ENCODE results near the gene ZNF316.
A peak's percentile ranks its signal among the peaks of the same experiment; 100 is the strongest.

Gene ZNF316

DNA sequence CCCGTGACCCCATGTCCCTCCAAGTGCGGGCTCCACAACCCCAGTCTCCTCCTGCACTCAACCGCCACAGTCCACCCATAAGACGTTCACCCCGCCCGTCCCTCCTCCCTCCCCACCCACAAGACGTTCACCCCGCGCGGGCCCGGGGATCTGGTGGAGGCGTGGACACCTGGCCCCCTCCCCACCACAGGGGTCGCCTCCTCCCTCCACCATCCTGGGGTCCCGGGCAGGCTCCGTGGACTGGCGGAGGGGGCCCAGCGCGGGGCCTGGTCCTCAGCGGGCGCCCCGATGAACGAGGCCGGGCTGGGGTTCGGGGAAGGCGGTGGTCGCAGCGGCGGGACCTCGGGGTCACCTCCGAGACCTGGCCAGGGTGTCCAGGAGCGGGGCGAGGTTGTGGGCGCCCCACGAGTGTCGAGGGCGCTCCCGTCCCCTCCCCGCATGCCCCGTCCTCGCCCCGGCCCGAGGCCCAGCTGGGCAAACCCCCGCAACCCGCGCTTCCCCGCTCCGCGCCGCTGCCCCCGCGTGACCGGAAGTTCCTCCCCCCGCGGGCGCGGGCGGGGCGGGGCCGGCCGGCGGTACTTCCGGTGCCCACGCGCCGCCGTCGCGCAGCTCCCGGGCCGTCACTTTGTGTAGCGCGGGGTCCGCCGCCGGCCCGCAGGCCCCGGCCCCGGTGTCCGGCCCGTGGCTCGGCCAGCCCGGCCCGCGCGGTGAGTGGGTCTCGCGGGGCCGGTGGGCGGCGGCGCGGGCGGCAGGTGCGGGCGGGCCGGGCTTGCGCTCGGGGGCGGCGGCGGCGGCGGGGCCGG is at the start of gene ZNF316:
TSS of gene ZNF316 (plus strand) at position 578 of the 803 bp plus-strand sequence. CDS start 5,092 bp downstream, outside the sequence.
- DNase-seq (ENCODE audit: low read depth) = peak; percentile 45

DNA sequence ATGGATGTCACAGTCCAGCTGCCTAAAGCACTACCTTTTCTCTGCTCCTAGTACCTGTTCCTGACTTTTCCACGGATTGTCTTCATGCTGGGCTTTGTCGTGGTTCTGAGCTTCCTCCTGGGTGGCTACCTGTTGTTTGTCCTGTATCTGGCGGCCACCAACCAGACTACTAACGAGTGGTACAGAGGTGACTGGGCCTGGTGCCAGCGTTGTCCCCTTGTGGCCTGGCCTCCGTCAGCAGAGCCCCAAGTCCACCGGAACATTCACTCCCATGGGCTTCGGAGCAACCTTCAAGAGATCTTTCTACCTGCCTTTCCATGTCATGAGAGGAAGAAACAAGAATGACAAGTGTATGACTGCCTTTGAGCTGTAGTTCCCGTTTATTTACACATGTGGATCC is 48.6 kb upstream of the ZNF316 start:
- no peak for DNase-seq (ENCODE audit: low read depth)

DNA sequence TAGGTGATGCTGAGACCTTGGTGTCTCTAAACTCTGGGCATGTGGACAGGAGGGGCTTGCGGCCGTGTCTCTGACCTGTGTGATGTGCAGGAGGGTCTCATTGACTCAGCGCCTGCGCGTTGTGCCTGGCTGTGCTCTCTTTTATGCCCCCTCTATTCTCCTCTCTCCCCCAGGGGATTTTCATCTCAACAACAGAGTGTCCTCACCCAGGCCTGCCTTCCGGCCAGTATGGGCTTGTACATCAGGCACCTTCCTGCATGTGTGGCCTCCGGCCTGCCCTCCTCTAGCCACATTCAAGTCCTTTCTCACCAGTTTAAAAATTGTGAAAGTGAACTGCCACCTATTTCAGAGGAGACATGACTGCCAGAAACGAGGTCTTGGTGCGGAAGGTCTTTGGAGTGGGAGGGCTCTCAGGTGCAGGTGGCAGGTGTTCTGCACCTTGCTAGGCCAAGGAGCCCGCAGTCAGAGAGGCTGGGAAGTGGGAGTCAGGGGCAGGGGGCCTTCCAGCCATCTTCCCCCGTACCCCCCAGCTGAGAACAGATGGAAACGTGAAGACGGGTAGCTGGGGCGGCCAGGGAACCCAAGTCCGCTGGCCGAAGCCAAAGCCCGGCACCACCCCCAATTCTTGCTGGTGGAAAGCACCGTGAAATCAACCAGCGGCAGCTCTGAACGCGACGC is 47.8 kb upstream of the ZNF316 start:
- DNase-seq (ENCODE audit: low read depth) = no peak

DNA sequence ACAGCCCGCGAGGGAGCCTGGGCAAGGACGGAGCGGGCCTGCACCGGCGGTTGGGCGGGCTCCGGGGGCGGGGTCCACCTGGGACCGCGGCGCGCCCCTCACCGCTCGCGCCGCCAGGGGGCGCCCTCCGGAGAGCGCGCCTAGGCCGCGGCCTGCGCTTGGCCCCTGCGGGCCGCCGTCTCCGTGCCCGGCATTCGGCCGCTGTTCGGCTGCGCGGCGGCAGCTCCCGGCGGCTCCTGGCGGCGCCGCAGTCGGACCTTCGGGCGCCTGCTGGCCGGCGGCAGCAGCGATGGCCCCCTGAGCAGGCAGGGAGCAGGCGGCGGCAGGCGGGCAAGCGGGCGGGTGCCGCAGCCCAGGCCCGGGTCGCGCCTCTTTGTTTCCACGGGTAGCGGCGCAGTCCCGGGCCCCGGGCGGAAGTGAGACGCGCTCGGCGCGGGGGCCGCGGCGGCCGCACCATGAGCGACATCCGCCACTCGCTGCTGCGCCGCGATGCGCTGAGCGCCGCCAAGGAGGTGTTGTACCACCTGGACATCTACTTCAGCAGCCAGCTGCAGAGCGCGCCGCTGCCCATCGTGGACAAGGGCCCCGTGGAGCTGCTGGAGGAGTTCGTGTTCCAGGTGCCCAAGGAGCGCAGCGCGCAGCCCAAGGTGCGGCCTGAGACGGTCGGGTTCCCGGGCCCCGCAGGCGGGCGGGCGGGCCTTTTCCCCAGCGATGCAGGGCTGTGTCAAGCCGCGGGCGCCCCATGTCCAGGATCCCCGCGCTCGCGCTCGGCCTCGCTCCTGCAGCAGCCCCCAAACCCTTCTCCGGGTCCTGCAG is 47.1 kb upstream of the ZNF316 start, which contains the start of gene INTS15:
TSS of gene INTS15 (plus strand) at position 193 of the 816 bp plus-strand sequence. CDS start at position 456, 263 bp downstream.
- peak; percentile 76 for DNase-seq (ENCODE audit: low read depth)

DNA sequence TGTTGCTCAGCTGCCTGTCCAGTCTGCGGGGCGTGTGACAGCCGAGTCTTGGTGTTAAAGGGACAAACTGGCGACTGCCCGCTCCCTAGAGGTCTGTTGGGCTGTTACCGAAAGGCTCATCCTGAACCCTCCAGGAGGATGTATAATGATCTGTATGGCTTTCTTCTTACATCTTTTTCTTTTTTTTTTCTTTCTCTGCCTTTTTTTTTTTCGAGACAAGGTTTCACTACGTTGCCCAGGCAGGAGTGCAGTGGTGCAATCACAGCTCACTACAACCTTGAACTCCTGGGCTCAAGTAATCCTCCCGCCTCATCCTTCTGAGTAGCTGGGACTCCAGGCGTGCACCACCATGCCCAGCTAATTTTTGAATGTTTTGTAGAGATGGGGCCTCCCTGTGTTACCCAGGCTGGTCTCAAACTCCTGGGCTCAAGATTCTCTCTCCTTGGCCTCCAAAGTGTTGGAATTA is 46.4 kb upstream of the ZNF316 start:
- no peak for DNase-seq (ENCODE audit: low read depth)

DNA sequence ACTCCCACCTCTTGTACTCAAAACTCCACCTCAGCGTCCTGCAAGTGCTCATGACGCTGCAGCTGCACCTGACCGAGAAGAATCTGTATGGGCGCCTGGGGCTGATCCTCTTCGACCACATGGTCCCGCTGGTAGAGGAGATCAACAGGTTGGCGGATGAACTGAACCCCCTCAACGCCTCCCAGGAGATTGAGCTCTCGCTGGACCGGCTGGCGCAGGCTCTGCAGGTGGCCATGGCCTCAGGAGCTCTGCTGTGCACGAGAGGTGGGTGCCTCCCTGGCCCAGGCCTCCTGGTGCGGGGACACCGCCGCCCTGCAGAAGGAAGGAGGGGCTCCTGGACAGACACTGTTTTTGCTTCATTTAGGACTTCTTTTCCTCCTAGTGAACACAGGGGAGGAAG is 37.0 kb upstream of the ZNF316 start:
- DNase-seq (ENCODE audit: low read depth) = no peak

DNA sequence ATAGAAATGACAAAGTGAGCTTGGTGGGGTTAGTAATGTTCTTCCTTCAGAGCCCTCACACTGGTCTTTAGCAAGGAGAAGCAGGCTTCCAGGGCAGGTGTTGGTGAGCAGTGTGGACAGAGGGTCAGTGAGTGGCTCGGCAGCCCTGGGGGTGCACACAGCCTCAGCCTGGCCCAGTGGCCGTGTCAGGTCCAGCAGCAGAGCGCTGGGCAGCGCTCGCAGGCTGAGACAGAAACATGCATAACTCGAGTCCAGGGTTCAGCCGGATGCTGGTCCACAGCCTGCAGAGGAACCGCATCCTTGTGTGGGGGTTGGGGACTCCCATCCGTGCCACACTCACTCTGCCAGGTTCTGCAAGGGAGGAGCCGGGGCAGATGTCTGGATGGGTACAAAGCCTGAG is 32.7 kb upstream of the ZNF316 start:
- DNase-seq (ENCODE audit: low read depth) = no peak

DNA sequence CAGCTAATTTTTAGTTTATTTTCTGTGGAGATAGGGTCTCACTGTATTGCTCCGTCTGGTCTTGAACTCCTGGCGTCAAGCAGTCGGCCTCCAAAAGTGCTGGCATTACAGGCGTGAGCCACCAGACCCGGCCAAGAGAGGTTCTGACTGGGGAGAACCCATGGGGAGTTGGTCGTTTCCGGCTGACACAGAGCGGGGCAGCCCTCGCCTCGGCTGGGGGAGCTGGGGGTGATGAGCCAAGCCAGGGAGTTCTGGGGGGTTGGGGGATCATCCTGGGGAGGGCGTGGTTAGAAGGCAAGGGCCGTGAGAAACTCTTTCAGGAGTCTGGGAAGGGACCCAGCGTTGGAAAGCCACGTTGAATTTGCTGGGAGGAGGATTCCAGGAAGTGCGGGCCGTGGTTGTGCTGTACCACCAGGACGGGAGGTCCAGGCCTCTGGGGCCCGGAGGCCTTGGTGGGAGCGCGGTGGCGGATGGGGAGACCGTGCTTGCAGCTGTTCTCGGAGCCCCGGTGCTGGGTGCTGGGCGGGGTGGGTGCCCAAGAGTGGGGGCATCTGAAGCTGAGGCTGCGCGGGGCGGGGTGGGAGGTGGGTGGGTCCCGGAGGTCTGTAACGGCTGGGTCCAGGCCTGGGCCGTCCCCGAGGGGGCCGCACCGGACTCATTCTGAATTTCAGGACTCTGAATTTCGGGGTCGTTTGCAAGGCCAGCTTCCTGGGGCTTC is 30.1 kb upstream of the ZNF316 start:
- DNase-seq (ENCODE audit: low read depth) = no peak

DNA sequence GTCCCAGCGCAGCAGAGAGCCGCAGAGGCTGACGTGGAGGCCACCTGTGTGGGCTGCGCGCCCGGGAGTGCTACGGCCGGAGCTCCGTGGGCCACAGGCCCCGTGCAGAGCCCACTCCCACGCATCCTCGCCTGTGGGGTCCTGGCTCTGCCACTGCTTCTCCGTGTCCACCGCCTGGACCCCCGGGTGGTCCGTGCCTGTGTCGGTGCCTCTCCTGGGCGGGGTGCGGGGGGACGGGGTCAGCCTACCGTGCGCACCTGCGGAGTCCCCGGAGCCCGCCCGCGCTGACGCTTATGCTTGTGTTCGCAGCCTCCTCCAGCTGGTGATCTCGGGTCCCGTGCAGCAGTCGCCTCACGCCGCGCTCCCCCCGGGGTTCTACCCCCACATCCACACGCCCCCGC is 29.5 kb upstream of the ZNF316 start:
- no peak for DNase-seq (ENCODE audit: low read depth)

DNA sequence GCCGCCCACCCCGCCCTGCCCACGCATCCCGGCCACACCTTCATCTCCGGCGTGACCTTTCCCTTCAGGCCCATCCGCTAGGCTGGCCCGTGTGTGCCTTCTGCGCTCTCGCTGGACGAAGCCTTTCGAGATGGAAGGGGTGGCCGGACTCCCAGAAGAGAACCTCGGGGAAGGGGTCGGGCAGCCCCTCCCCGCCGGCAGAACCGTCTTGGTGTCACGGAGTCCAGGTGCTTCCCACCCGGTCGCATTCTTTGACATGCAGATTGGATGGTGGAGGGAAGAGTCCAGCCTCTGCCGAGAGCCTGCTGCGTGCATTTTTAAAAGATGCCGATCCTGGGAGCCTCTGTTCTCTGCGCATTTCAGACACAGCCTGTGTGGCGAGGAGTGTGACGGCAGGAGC is 29.0 kb upstream of the ZNF316 start:
- no peak for DNase-seq (ENCODE audit: low read depth)

DNA sequence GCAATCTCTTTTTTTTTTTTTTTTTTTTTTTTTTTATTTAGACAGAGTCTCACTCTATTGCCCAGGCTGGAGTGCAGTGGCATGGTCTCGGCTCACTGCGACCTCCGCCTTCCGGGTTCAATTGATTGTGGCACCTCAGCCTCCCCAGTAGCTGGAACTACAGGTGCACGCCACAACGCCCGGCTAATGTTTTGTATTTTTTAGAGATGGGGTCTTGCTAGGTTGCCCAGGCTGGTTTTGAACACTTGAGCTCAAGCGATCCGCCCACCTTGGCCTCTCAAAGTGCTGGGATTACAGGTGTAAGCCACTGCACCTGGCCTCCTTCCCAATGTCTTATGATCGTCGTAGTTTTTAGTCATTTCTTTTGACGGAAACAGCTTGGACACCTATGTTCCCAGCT is 28.3 kb upstream of the ZNF316 start:
- no peak for DNase-seq (ENCODE audit: low read depth)

DNA sequence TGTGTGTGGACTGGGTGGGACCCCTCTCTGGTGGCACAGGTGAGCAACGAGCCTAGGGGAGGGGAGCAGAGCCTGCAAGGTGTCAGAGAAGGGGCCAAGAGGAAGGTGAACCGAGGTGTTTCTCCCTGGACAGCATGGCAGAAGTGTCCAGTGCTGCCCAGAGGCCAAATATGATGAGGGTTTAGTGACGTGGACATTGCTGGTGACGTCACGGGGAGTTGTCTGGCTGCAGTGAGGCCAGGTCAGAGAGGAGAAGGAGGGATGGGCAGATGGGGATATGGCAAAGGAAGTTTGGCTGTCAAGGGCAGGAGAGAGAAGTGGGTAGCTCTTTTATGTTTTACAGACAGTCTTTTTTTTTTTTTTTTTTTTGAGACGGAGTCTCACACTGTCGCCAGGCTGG is 24.3 kb upstream of the ZNF316 start:
- DNase-seq (ENCODE audit: low read depth) = no peak

DNA sequence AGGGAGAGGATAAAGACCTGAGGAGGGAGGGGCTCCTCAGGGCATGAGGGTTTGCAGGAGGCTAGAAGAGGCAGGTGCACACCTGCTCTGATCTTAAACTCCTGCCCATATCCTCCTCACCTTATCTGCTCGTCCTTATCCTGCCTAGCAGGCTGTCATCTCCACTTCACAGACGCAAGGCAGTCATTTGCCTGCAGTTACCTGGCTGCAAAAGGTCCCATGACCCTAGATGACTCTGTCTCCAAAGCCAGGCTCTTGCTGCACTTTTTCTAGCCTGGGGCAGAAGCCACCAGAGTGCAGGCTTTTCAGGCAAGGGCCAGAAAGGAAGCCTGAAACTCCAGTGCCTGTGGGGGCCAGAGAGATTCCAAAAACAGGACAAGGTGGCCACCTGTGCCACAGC is 23.4 kb upstream of the ZNF316 start:
- no peak for DNase-seq (ENCODE audit: low read depth)

DNA sequence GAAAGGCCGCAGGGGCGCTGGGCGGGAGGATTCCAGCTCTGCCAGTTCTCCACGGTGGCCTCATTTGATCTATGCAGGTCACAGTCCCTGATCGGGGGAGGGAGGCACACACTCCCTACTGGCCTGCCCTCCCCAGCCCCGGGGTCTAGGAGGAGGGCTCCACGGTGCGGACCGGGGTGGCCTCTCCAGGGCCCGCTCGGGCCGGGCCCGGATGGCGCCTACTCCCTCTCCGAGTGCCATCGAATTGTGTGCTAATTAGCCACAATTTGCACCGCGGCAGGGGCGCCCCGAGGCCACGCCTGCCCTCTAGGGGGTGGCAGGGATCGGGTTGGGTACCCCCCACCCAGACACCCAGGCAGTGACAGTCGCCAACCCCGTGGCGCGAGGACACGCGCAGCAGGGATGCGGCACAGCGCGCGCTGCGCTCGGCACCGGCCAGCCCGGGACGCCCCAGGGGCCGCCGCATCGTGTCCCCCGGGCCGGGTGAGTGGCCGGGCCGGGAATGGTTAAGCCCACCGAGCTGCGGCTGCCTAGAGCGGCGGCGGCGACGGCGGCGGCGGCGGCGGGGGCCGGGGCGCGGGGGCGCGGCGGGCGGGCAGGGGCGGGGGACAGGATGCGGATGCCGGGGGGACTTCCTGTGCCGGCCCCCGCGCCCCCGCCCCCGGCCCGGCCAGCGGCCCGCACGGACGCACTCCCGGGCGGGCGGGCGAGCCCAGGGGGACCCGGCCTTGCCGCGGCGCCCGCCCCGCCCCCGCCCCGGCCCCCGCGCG is 22.0 kb upstream of the ZNF316 start, which contains the start of gene ZNF853:
TSS of gene ZNF853 (plus strand) at position 658 of the 770 bp plus-strand sequence. CDS start 565 bp downstream, outside the sequence.
- no peak for DNase-seq (ENCODE audit: low read depth)

DNA sequence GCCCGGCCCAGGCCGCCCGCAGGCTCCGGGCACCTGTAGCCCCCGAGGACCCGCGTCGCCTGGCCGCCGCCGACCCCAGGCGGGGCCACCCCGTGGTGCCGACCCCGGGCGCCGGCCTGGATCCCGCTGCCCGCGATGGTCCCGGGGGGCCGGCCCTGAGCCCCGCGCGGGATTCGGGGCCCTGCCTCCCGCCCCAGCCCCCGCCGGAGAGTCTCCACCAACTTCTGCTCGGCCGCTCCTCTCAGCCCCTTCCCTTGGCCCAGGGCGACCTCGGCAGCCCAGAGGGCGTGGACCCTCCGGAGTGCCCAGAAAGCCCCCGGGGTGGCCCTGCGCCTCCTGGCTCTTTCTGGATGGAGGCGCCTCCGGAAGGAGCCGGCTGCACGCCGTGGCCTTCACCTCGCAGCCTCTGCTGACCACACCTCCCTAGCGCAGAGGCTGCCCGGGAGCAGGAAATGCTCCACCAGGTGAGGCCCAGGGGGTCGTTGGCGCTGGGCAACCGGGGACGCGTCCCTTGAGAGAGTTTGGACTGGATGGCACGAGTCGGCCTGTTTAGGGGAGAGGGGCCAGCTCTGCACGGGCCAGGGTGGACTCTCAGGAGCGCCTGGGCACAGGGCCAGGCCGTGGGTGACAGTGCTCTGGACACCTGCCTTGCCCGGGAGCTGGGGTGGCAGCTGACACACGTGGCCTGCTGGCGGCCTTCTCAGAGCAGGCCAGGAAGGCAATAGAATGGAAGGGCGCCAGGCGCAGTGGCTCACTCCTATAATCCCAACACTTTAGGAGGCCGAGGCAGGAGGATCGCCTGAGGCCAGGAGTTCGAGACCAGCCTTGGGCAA is 21.2 kb upstream of the ZNF316 start:
- no peak for DNase-seq (ENCODE audit: low read depth)

DNA sequence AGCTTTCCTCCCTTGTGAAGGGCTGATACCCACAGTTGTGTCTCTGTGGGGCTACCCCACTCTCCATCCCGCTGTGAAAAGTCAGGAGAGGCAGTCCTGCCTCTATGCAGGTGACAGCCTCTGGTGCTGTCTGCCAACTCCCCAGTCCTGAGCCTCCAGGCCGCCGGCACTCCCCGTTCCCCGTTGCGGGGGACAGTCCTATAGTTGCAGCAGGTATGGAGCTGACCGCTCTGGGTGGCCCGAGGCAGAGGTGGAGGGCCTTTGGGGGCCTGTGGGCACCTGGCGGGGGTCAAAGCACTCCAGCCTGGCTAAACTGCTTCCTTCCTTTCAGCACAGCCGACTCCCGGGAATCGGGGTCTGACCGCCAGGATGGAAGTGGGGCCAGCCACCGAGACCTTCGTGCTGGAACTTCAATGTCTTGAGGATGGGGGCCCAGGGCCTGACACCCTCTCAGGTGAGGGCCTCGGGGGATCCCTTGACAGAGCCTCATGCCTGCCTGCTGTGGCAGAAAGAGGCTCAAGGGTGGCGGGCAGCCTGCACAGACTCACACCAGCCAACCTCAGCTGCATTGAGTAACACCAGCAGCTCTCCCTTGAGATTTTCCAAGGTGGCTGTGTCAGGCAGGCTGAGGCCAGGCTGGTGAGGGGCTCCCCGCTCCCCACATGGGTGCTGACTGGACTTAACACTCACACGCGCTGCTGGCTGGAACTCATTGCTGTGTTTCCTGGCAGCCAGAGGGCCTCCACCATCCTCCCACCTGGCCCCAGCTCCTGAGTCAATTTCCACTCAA is 20.1 kb upstream of the ZNF316 start:
- DNase-seq (ENCODE audit: low read depth) = no peak

DNA sequence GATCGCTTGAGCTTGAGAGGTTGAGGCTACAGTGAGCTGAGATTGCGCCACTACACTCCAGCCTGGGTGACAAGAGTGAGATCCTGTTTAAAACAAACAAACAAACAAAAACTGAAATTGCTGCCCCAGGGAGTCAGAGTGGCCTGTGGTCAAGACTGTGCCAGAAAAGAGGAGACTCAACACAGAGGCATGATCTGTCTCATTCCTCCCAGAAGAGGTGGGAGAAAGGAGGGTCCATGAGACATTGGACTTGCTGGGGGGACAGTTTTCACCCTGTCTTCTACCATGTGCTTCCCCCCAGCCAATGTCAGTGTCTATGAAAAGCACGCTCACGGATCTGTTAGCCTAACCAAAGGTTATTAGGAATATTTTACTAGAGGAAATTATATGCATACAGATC is 18.5 kb upstream of the ZNF316 start:
- DNase-seq (ENCODE audit: low read depth) = no peak

DNA sequence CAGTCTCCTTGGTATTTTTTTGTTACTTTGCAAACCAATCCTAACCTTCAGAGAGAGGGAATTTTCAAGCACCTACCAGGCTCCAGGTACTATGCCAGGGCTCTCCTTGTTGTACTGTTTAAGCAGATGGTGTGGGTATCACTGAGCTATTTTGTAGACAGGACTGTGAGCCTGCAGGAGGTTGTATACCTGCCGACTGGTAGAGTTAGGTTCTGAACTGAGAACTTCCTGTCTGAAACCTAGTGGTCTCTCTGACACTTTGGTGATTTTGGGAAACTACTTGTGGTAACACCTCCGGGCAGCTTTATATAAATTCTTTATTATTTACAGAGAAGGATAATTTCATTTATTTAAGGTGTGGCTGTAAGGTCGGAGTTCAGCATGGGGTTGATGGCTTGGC is 17.2 kb upstream of the ZNF316 start:
- DNase-seq (ENCODE audit: low read depth) = no peak

Measured in activated T-cell treated with anti-CD3 and anti-CD28 coated beads for 24 hours (primary cell).